ENCODE results near the gene ALDH3A2. TPM values are rescaled to one million over a fixed set of nuclear protein-coding genes. Genes with fewer than 3 reads are reported as not detected.

The ALDH3A2 gene
- total RNA-seq, 4 donors from 2014 or later: 385 to 619 (median 435) TPM

- WGBS, 2 donors: 90 to 93% methylated on average over 3 of the region's 3 CpGs
- H3K4me3 ChIP-seq (ENCODE audit: low read depth, poor library complexity, severe bottlenecking): no peak overlapping the region
- no peak for DNase-seq (ENCODE audit: low spot score in 2 of 2)
- intact Hi-C loops (cut with DNase I; ENCODE audit: low total_unique reads): no loop called here
- TF ChIP-seq POLR2A (IDR thresholded peaks at IDR 0.05): no peak
- TF ChIP-seq CTCF (IDR thresholded peaks at IDR 0.05): no peak
These were observed 30.5 kb upstream of the ALDH3A2 start for GRCh38 chr17:19618015-19618414.

GRCh38 chr17:19619705-19620325 is 28.7 kb upstream of the ALDH3A2 start:
- H3K4me3 ChIP-seq (ENCODE audit: low read depth, poor library complexity, severe bottlenecking): no peak overlapping the region
- DNase-seq (ENCODE audit: low spot score in 2 of 2): no peak
- intact Hi-C loops (cut with DNase I; ENCODE audit: low total_unique reads): no loop called here
- WGBS, 2 donors: 71 to 97% methylated on average over 2 of the region's 2 CpGs
- TF ChIP-seq POLR2A (IDR thresholded peaks at IDR 0.05): no peak
- TF ChIP-seq CTCF (IDR thresholded peaks at IDR 0.05): no peak

GRCh38 chr17:19621697-19622096 is 26.9 kb upstream of the ALDH3A2 start:
- TF ChIP-seq CTCF (IDR thresholded peaks at IDR 0.05): no peak
- no peak for TF ChIP-seq POLR2A (IDR thresholded peaks at IDR 0.05)
- no peak overlapping the region for H3K4me3 ChIP-seq (ENCODE audit: low read depth, poor library complexity, severe bottlenecking)
- intact Hi-C loops (cut with DNase I; ENCODE audit: low total_unique reads): no loop called here
- 88 to 95% methylated on average over 1 of the region's 1 CpG for WGBS, 2 donors
- no peak for DNase-seq (ENCODE audit: low spot score in 2 of 2)

DNA sequence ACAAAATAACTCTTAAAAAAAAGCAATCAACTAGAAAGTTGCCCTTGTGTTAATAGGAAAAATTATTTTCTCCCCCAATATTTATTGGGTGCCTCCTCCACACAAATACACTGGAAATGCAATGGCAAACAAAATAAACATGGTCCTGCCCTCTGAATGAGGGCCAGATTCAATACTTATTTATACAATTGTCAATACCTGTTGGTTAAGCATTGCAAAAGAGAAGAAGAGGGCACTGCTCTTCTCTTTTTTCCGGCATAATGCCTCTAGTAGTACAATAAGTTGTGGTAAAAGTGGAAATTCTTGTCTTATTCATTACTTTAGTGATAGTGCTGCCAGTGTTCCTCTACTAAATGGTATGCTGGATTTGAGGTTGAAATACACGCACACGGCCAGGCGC is 22.5 kb upstream of the ALDH3A2 start:
- 94 to 97% methylated on average over 4 of the region's 4 CpGs for WGBS, 2 donors
- H3K4me3 ChIP-seq (ENCODE audit: low read depth, poor library complexity, severe bottlenecking): no peak overlapping the region
- intact Hi-C loops (cut with DNase I; ENCODE audit: low total_unique reads): no loop called here
- no peak for DNase-seq (ENCODE audit: low spot score in 2 of 2)
- TF ChIP-seq POLR2A (IDR thresholded peaks at IDR 0.05) (no peak), CTCF (IDR thresholded peaks at IDR 0.05) (no peak)

DNA sequence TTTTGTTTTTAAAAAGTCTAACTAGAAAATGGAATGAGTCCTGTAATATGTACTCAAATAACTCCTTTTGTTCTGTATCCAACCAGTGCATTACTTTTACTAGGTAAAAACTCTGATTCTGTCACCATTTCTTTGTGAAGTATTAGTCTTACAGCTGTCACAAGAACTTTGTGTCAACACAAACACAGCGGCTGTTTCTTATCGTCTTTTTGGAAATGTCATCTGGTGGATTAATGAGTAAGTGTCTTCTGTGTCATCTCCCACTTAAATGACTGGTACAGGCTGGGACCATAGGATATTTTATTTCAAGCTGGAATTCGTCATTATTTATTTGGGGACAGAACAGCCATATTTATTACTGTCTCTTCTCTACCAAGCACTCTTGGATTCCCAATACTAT is 19.1 kb upstream of the ALDH3A2 start:
- DNase-seq (ENCODE audit: low spot score in 2 of 2): no peak
- H3K4me3 ChIP-seq (ENCODE audit: low read depth, poor library complexity, severe bottlenecking): no peak overlapping the region
- 73% methylated on average over 3 of the region's 3 CpGs for WGBS, 2 donors
- intact Hi-C loops (cut with DNase I; ENCODE audit: low total_unique reads): no loop called here
- TF ChIP-seq POLR2A (IDR thresholded peaks at IDR 0.05): no peak

GRCh38 chr17:19630035-19630434 is 18.5 kb upstream of the ALDH3A2 start:
- DNase-seq (ENCODE audit: low spot score in 2 of 2): no peak
- H3K4me3 ChIP-seq (ENCODE audit: low read depth, poor library complexity, severe bottlenecking): no peak overlapping the region
- 89 to 94% methylated on average over 4 of the region's 4 CpGs for WGBS, 2 donors
- intact Hi-C loops (cut with DNase I; ENCODE audit: low total_unique reads): no loop called here
- no peak for TF ChIP-seq POLR2A (IDR thresholded peaks at IDR 0.05)
- TF ChIP-seq CTCF (IDR thresholded peaks at IDR 0.05): no peak

Data from lower leg skin (tissue), 4 donors.